H9 (cell line): ENCODE measurements around the gene OR2D2. TPM values are rescaled to one million over a fixed set of nuclear protein-coding genes. Genes with fewer than 3 reads are reported as not detected.

Experiments used
- DNase-seq: peaks from one replicate; pipeline ENCODE4 v3.0.0-alpha.2; 2017
- H2AFZ ChIP-seq: one replicate; pipeline ENCODE4 v1.6.1; 2013; ENCODE audit warnings: mild to moderate bottlenecking, low read length, control low read depth, moderate library complexity
- H2AK5ac ChIP-seq: 2 replicates; pipeline ENCODE4 v1.6.1; 2013; ENCODE audit warnings: low read length, control low read depth, mixed read lengths; ENCODE audit not compliant: insufficient read length
- H2BK120ac ChIP-seq: one replicate; pipeline ENCODE4 v1.6.1; 2013; ENCODE audit warnings: low read depth, mild to moderate bottlenecking, low read length, control low read depth, inconsistent platforms; ENCODE audit not compliant: poor library complexity, severe bottlenecking
- H2BK12ac ChIP-seq: 2 replicates; pipeline ENCODE4 v1.6.1; 2013; ENCODE audit warnings: low read length, control low read depth, mixed read lengths, low read depth; ENCODE audit not compliant: insufficient read length
- H2BK15ac ChIP-seq: 2 replicates; pipeline ENCODE4 v1.6.1; 2013; ENCODE audit warnings: low read depth, low read length, control low read depth
- H2BK20ac ChIP-seq: one replicate; pipeline ENCODE4 v1.6.1; 2013; ENCODE audit warnings: low read depth, mild to moderate bottlenecking, low read length, control low read depth, inconsistent platforms; ENCODE audit not compliant: poor library complexity, severe bottlenecking
- H2BK5ac ChIP-seq: 2 replicates; pipeline ENCODE4 v1.6.1; 2013; ENCODE audit warnings: low read length, control low read depth, mixed read lengths; ENCODE audit not compliant: insufficient read length
- H3K14ac ChIP-seq: 2 replicates; pipeline ENCODE4 v1.6.1; 2013; ENCODE audit warnings: low read length, control low read depth; ENCODE audit not compliant: insufficient read depth
- H3K18ac ChIP-seq: 2 replicates; pipeline ENCODE4 v1.6.1; 2013; ENCODE audit warnings: low read depth, mild to moderate bottlenecking, mixed read lengths, low read length, control low read depth; ENCODE audit not compliant: insufficient read length
- H3K23ac ChIP-seq: 2 replicates; pipeline ENCODE4 v1.6.1; 2013; ENCODE audit warnings: low read length, control low read depth, mixed read lengths, low read depth; ENCODE audit not compliant: insufficient read length
- H3K23me2 ChIP-seq: 2 replicates; pipeline ENCODE4 v1.6.1; 2013; ENCODE audit warnings: low read depth, mild to moderate bottlenecking, mixed read lengths, low read length, control low read depth; ENCODE audit not compliant: insufficient read length, poor library complexity, severe bottlenecking
- H3K27ac ChIP-seq: 2 replicates; pipeline ENCODE4 v1.5.1; 2013; ENCODE audit warnings: low read length, control low read depth, mixed read lengths, low read depth; ENCODE audit not compliant: insufficient read length
- H3K27me3 ChIP-seq: 2 replicates; pipeline ENCODE4 v1.6.1; 2013; ENCODE audit warnings: low read length, control low read depth, inconsistent platforms; ENCODE audit not compliant: insufficient read depth
- H3K4ac ChIP-seq: 2 replicates; pipeline ENCODE4 v1.6.1; 2013; ENCODE audit warnings: low read depth, mild to moderate bottlenecking, control low read depth, inconsistent platforms, low read length, moderate library complexity
- H3K4me1 ChIP-seq: 2 replicates; pipeline ENCODE4 v1.6.1; 2013; ENCODE audit warnings: low read length, control low read depth, inconsistent platforms; ENCODE audit not compliant: insufficient read depth
- H3K4me2 ChIP-seq: 2 replicates; pipeline ENCODE4 v1.6.1; 2013; ENCODE audit warnings: low read length, control low read depth, mixed read lengths; ENCODE audit not compliant: insufficient read length, insufficient read depth
- H3K56ac ChIP-seq: 2 replicates; pipeline ENCODE4 v1.6.1; 2013; ENCODE audit warnings: low read depth, mild to moderate bottlenecking, mixed read lengths, low read length, control low read depth; ENCODE audit not compliant: insufficient read length
- H3K79me1 ChIP-seq: 2 replicates; pipeline ENCODE4 v1.6.1; 2013; ENCODE audit warnings: low read depth, mild to moderate bottlenecking, moderate library complexity, low read length, control low read depth, inconsistent platforms; ENCODE audit not compliant: insufficient read depth, poor library complexity, severe bottlenecking
- H3K79me2 ChIP-seq: 2 replicates; pipeline ENCODE4 v1.6.1; 2013; ENCODE audit warnings: low read length, control low read depth, inconsistent platforms; ENCODE audit not compliant: insufficient read depth
- H3K9ac ChIP-seq: 2 replicates; pipeline ENCODE4 v1.6.1; 2013; ENCODE audit warnings: low read length, control low read depth, mixed read lengths; ENCODE audit not compliant: insufficient read length; ENCODE audit errors: extremely low read depth
- H3K9me3 ChIP-seq: one replicate; pipeline ENCODE4 v1.6.1; 2013; ENCODE audit warnings: low read depth, low read length, inconsistent platforms; ENCODE audit not compliant: control insufficient read depth
- H3T11ph ChIP-seq: one replicate; pipeline ENCODE4 v1.6.1; 2013; ENCODE audit warnings: mild to moderate bottlenecking, low read length, control low read depth, inconsistent platforms
- H4K20me1 ChIP-seq: one replicate; pipeline ENCODE4 v1.6.1; 2013; ENCODE audit not compliant: control insufficient read depth, insufficient read length, insufficient read depth
- H4K5ac ChIP-seq: 2 replicates; pipeline ENCODE4 v1.6.1; 2013; ENCODE audit warnings: low read depth, mild to moderate bottlenecking, mixed read lengths, low read length, control low read depth; ENCODE audit not compliant: insufficient read length
- H4K8ac ChIP-seq: replicated peaks from 2 replicates; pipeline ENCODE4 v1.6.1; 2013; ENCODE audit warnings: low read length, control low read depth, mixed read lengths, low read depth; ENCODE audit not compliant: insufficient read length
- H4K91ac ChIP-seq: 2 replicates; pipeline ENCODE4 v1.6.1; 2013; ENCODE audit warnings: low read depth, mild to moderate bottlenecking, moderate library complexity, mixed read lengths, low read length, control low read depth; ENCODE audit not compliant: insufficient read length
- H3K27ac Mint-ChIP-seq, 3 experiments: 2 replicates in 2 of 3; 3 replicates in 1 of 3; pipeline ENCODE4 v1.8.0; 2020 to 2021; ENCODE audit warnings: mixed read lengths in 3 of 3, mild to moderate bottlenecking in 1 of 3, moderate library complexity in 1 of 3
- H3K27me3 Mint-ChIP-seq: 2 replicates; pipeline ENCODE4 v1.8.0; 2021; ENCODE audit warnings: low read depth, mild to moderate bottlenecking, moderate library complexity, mixed read lengths
- H3K36me3 Mint-ChIP-seq, 3 experiments: 2 replicates in 2 of 3; 3 replicates in 1 of 3; pipeline ENCODE4 v1.8.0; 2020 to 2021; ENCODE audit warnings: low read depth in 3 of 3, mixed read lengths in 3 of 3; ENCODE audit not compliant: insufficient read depth in 1 of 3
- H3K4me1 Mint-ChIP-seq, 2 experiments: 2 replicates each; pipeline ENCODE4 v1.8.0; 2020; ENCODE audit warnings: mixed read lengths in 2 of 2
- H3K4me3 Mint-ChIP-seq, 2 experiments: 2 replicates in 1 of 2; 3 replicates in 1 of 2; pipeline ENCODE4 v1.8.0; 2020 to 2021; ENCODE audit warnings: mild to moderate bottlenecking in 2 of 2, mixed read lengths in 2 of 2, moderate library complexity in 1 of 2
- H3K9me3 Mint-ChIP-seq, 2 experiments: 2 replicates in 1 of 2; 3 replicates in 1 of 2; pipeline ENCODE4 v1.8.0; 2020; ENCODE audit warnings: mild to moderate bottlenecking in 2 of 2, mixed read lengths in 2 of 2, moderate library complexity in 1 of 2
- CTCF ChIP-seq: fragments of 200-600 bp; sonication (generic); conservative IDR thresholded peaks from 3 replicates; pipeline ENCODE4 v1.8.0; 2021; ENCODE audit warnings: antibody characterized with exemption, mild to moderate bottlenecking
- total RNA-seq: library from RNA; stranded (reverse); gene quantifications from 2 replicates; pipeline ENCODE4 v1.2.1, GENCODE V29; 2021

OR2D2 gene
- total RNA-seq, 1 experiment from 2014 or later: 0.26 TPM

- Mint-ChIP-seq H3K4me3 (no peak overlapping the region), H3K27me3 (peaks cover 2% of the 10 kb centered on the region), H3K36me3 (peaks cover 3 to 23% (median 14%) of the 10 kb centered on the region in 3 experiments; a peak in 5 of 7 replicates), H3K27ac (no peak overlapping the region), H3K4me1 (peaks cover 13% of the 10 kb centered on the region in 2 experiments), H3K9me3 (peaks cover 10 to 22% of the 10 kb centered on the region in 2 experiments)
- Histone ChIP-seq H2AFZ (no peak overlapping the region), H2AK5ac (no peak overlapping the region), H3K14ac (no peak overlapping the region), H3K9ac (no peak overlapping the region), H3K23me2 (no peaks in the 10 kb centered on the region), H3K79me1 (no peaks in the 10 kb centered on the region), H4K91ac (no peak overlapping the region), H4K8ac (no peak overlapping the region), H3K4me1 (no peaks in the 10 kb centered on the region), H2BK120ac (no peak overlapping the region), H4K5ac (no peak overlapping the region), H3K23ac (no peak overlapping the region), H2BK5ac (no peak overlapping the region), H2BK12ac (no peak overlapping the region), H4K20me1 (no peaks in the 10 kb centered on the region), H3T11ph (no peak overlapping the region), H3K27ac (no peak overlapping the region), H2BK20ac (no peak overlapping the region), H3K4me2 (no peak overlapping the region), H3K56ac (no peak overlapping the region), H3K9me3 (no peaks in the 10 kb centered on the region), H3K4ac (no peak overlapping the region), H2BK15ac (no peak overlapping the region), H3K18ac (no peak overlapping the region), H3K27me3 (no peaks in the 10 kb centered on the region), H3K79me2 (no peaks in the 10 kb centered on the region)
- TF ChIP-seq CTCF: no peak
- DNase-seq: no peak
Observed at GRCh38 chr11:6841694-6842093, 50.6 kb downstream of the OR2D2 start.

Other genes starting within 250 kb of the OR2D2 start
- 12.2 and 12.5 TPM in 2 replicates for gene DCHS1, start 236.7 kb downstream of the OR2D2 start, total RNA-seq
- gene MRPL17, start 209.2 kb downstream of the OR2D2 start, total RNA-seq: 75.5 and 85.3 TPM in 2 replicates
- gene OR2AG2, start 120.5 kb downstream of the OR2D2 start, total RNA-seq: 0.26 and 0.33 TPM in 2 replicates
- not detected in 2 replicates for gene OR2AG1, start 109.5 kb downstream of the OR2D2 start, total RNA-seq
- 0.33 and 0.35 TPM in 2 replicates for gene OR6A2, start 92.8 kb downstream of the OR2D2 start, total RNA-seq
- not detected in 2 replicates for gene OR10A5, start 46.8 kb downstream of the OR2D2 start, total RNA-seq
- not detected in 2 replicates for gene OR10A2, start 29.4 kb downstream of the OR2D2 start, total RNA-seq
- gene OR10A4, start 15.9 kb downstream of the OR2D2 start, total RNA-seq: not detected in 2 replicates
- not detected in 2 replicates for gene OR2D3, start 28.5 kb upstream of the OR2D2 start, total RNA-seq
- gene ZNF215, start 33.9 kb upstream of the OR2D2 start, total RNA-seq: 18.0 and 18.2 TPM in 2 replicates
- gene ZNF214, start 127.8 kb upstream of the OR2D2 start, total RNA-seq: 4.0 and 5.0 TPM in 2 replicates
- 0.07 TPM in 1 of 2 replicates, not detected in the other for gene NLRP14, start 128.0 kb upstream of the OR2D2 start, total RNA-seq
- gene RBMXL2, start 196.5 kb upstream of the OR2D2 start, total RNA-seq: not detected in 2 replicates